Fibroblast of skin of scalp (primary cell): ENCODE results near the gene TMEM107.
"Not testable (repeated sequence)": the region's sequence is repeated elsewhere in the genome, so short reads cannot be mapped to it uniquely, and the experiment has no call there.

Source experiments
- DNase-seq: peaks from one replicate; pipeline ENCODE4 v3.0.0-alpha.2; 2013

The TMEM107 gene

DNA sequence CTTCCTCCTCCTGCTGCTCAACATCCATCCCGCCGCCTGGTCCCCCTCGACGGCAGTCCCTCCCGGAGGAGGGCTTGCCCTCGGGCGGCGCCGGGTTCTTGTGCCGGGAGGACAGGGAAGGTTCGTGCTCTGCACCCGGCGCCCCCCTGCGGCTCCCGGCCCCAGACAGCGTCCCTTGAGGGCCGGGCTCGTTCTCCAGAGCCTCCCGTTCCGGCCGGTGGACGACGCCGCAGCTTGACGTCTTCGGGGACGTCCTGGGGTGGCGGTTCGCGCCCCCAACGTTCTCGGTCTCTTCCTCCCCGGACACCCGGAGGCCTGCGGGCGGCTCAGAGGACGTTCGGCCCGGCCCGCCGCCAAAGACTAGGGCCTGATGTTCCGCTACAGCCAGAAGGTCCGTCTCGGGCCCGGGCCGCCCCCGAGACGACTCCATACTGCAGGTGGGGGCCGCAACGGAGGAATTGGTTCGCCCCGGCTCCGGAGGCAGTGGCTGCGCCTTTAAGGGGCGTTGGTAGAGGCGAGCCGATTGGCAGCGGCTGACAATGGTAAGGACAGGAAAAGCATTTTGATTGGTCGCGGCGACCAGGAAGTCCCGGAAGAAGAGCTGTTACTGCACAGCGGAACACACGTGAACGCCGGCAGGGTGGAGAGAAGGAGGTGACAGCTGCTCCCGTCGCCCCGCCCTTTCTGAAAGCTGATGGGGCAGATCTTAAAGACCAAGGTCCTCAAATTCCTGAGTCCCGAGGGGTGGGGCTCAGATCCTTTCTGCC, 13.7 kb upstream of the TMEM107 start, which contains the start of gene BORCS6:
BORCS6 (minus strand) TSS at position 470 of the 767 bp plus-strand sequence; CDS start at position 430, 40 bp downstream.
- DNase-seq, result peak; percentile 99

GRCh38 chr17:8189041-8189710, 13.0 kb upstream of the TMEM107 start:
- DNase-seq, result no peak

GRCh38 chr17:8188263-8188839, 12.2 kb upstream of the TMEM107 start:
- no peak for DNase-seq

DNA sequence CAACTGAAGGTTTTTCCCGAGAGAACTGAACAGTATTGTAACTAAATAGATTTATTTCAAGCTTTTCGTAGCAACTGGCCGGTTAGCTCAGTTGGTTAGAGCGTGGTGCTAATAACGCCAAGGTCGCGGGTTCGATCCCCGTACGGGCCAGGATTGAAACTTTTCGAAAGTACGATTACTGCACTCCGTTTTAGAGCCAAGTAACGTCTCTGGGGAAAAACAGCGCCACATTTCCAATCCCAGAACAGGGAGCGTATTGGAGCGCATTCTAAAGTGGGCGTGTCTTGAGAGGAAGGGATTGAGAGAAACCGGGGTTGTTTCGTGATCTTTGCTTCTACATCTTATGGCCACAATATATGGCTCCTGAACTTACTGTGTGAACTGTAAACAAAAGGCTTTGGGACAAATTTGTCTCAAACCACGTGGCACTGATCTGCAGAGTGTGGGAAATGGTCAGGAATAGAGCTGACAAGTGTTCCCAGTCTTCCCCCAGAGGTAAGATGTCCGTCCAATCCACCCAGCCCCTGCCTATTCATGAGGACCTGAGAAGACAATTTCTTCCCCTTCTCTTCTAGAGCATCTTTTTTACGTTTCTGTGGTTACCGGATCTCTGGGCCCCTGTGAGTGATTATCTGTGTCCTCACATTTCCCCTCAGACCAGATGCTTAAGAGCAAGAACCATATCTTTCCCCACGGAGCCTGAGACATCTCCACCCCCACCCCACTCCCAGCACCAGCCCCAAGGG, 11.5 kb upstream of the TMEM107 start:
- peak; percentile 100 for DNase-seq

- peak; percentile 98 for DNase-seq
These were observed 10.8 kb upstream of the TMEM107 start for GRCh38 chr17:8186787-8187516.

- DNase-seq, result no peak
These were observed 10.2 kb upstream of the TMEM107 start for GRCh38 chr17:8186446-8186786.

DNA sequence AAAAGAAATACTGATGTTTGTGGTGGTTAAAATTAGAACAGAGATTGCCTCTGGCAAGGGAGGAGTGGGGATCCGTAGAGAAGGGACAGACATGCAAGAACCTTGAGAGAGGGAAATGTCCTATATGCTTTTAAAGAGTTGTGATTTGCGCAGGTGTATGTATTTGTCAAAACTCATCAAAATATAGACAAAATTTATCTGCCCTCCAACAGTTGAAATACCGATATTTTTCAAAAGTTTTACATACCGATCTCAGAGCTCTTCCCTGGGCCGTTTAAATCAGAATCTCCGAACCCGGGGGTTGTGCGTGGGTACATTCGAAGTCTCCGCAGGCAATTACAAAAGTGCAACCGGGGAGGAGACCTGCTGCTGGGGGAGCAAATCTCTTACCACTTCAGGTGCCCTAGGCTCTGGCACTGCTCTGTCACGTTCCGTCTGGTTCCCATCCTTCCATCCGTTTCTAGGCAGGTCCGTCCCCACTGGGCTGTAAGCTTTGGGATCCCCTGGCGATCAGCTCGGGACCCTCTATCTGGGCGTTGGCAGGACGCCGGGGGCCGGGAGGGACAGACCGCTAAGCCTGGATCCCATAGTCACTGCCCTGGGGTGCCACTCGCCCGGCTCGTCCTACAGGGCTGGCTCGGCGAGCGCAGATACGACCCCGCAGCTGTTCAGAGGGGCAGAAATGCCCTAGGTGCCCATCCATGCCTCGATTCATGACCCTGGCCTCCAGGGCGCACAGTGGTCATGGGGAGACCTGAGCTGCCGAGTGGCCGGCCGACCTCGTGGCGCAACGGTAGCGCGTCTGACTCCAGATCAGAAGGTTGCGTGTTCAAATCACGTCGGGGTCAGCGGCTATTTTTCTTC, 9.6 kb upstream of the TMEM107 start:
- peak; percentile 80 for DNase-seq

DNA sequence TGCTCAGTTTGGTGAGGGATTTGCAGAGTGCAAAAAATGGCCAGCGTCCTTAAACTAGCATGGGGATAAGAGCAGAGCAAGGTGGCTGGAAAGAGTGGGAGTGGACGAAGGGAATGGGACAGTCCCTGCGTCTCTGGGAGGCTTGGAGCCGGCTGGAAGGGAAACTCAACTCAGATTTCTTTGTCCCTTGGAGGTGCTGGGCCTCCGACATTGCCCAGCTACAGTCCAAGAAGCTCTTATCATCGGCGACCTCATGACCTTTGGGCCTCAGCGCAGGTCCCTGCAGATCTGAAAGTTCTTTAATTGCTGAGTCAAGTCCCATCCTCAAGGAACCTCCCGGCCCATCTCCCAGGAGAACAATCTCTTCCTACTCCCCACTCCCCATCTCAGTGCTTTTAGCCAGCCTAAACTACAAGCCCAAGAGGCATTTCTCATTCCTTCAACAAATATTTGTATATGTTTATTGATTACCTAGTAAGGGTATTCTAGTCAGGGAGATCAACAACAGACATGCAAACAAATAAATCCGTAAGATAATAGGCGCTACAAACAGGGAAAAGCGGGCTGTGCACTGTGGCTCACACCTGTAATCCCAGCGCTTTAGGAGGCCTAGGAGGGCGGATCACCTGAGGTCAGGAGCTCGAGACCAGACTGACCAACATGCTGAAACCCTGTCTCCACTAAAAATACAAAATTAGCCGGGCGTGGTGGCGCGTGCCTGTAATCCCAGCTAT, 985 bp upstream of the TMEM107 start:
- DNase-seq, result no peak

- no peak for DNase-seq
These were observed 384 bp downstream of the TMEM107 start for GRCh38 chr17:8175795-8176196.

- DNase-seq, result no peak
These were observed 2.3 kb downstream of the TMEM107 start for GRCh38 chr17:8173871-8174322.

DNA sequence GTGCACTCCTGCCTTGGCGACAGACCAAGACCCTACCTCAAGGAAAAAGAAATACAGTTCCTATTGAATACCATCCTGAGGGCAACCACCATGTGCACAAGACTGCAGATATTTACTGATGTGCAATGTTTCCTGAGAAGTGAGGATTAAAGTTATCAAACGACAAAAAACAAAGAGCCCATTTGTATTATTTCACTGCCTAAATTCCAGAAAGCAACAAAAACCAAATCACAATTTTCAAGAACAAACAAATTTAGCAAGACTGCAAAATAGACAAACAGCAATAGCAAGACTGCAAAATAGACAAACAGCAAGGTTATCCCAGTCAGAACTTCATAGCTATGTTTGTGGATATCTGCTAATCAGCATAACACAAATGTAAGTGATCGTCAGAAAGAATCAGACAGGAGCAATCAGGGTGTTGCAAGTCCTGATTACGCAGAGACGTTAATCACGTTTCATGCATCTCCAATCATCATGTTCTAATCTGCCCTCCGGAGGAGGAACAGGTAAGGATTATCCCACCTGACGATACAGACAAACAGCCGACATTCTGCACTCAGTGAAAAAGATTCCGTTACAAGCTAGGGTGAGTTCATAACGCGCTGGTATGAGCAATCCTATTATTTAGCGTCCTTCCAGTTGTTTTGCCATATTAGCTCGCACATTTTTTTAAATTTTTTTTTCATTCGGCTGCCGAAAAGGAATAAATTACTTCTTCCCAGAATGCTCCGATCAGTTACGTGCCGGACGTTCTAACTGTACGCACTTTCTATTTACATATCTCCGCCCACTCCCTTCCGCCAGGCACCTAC, 2.9 kb downstream of the TMEM107 start:
- peak; percentile 99 for DNase-seq

GRCh38 chr17:8170186-8170585, 6.0 kb downstream of the TMEM107 start:
- DNase-seq, result not testable (repeated sequence)

DNA sequence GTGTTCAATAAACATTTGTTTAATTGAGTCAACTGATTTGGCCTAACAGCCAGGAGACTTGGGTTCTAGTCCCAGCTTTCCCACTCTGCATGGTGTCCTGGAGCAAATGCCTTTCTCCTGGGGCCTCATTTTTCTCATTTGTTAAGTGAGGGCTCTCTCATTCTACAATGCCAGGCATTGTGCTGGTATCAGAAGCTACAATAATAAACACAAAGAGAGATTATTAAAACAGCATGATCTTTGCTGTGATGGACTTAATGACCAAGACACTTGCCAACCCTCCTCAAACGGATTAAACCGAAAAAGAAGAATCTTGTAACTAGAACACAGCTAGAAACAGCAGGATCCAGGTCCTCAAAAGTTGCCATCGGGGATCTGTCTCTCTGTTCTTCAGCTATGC, 8.7 kb downstream of the TMEM107 start:
- no peak for DNase-seq

- no peak for DNase-seq
These were observed 9.4 kb downstream of the TMEM107 start for GRCh38 chr17:8166731-8167130.

DNA sequence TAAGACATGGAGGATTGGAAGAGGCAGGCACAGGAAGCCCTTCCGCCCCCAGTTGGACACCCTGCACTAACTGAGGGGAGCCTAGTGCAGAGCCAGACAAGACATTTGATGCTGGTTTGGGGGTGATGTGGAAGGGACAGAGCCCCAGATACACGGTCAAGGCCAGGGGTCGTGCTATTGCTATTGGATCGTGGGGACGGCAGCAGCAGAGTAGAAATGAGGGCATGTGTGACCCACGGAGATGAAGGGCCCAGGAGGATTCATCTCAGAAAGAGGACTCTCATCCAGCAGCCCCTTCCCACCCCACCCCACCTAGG, 11.4 kb downstream of the TMEM107 start:
- DNase-seq, result no peak

DNA sequence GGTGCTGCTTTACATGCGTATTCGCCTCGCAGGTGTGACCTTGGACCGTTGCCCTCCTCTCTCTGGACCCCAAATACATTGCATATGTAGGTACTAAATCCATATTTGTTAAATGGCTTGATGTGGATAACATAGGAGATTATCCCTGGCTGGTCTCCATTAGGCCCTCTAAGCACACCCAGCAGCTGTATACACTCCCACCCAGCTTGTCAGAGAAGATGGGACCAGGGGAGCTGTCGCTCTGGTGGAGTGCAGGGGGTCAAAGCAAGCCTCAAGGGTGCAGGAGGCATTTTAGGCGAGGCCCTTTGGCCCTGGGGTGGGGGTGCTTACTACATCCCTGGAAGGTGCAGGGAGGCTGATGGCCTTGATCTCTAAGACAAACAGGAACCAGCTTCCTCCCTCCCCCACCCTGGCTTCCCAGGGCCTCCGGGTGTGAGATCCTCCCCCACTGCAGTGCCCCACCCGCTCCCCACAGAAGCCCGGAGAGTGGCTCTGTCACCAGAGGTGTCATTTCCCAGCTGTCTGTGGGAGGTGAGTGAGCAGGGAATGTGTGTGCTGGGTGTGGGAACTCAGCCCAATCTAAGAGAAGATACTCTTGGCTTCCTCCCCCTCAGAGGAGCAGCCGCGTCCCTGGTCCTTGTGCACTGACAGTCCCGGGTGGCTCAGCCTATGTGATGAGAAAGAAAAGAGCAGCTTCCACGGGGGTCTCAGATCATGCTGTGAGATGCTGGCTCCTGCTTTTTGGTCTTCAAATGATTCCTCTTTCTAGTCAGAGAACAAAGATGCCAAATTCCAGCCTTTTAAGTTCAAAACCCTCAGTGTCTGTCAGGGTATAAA, 12.0 kb downstream of the TMEM107 start:
- peak; percentile 74 for DNase-seq

DNA sequence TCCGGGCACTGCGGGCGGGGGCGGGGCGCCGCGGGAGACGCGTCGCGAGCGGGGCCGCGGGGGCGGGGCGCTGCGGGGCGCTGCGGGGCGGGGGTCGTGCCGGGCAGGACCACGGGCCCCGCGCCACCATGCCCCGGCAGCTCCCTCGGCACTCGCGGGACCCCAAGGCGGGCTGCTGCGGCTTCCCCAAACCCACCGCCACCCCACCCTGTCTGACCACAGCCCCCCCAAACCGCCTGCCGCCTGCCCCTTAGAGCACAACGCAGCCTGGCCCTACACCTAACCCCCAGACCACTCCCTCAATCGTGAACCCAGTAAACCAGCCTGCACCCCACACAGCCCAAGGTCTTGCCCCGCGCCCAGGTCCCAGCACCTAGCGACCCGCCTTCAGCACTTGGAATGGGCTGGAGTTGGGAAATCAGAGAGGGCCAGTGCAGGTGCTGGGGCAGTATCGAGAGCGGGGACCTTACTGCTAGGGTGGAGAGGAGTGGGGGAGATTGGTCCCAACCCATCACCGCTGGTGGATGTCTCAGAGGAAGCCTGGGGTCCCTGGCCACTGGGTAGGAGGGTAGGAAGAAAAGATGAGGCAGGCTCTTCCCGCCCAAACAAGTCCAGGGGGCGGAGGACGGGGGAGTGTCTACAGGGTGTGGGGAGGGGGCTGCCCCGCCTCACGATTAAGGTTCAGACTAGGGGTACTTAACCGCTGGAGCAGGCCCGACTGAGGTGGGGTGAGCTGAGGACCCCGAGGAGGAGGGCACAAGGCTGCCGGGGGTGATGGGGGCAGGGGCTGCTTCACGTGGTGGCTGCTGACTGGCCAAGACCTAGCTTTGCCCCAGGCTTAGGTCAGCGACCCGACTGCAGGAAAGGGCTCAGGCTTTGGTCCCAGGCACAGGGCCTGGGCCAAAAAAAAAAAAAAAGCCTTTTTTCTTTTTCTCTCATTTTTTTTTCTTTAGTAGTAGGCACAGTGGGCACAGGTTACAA, 12.9 kb downstream of the TMEM107 start:
- DNase-seq, result no peak
